A549 (cell line): ENCODE data around the gene MYBPC2. TPM values are rescaled to one million over a fixed set of nuclear protein-coding genes. Genes with fewer than 3 reads are reported as not detected.
"Not testable (repeated sequence)": the region's sequence is repeated elsewhere in the genome, so short reads cannot be mapped to it uniquely, and the experiment has no call there.

Experiments
- ATAC-seq, 2 experiments: fragments of 200-7000 bp in 1 of 2; fragments of >200 bp in 1 of 2; cut with Nextera tagmentation in 1 of 2; cut with Tn5 transposase in 1 of 2; 3 replicates each; pipeline versions ENCODE4 v1.8.0 to v1.9.1; 2018 to 2020; ENCODE audit warnings: mild to moderate bottlenecking in 1 of 2, moderate library complexity in 1 of 2
- CTCF ChIA-PET: fragments of 300-600 bp; sonication (Branson Sonifier 250); formaldehyde crosslinking; extraction: SDS; loops from one replicate; lab custom pipeline; 2021; ENCODE audit warnings: antibody characterized with exemption, inconsistent platforms; lab: Yijun Ruan, JAX
- POLR2A ChIA-PET: fragments of 350-600 bp; formaldehyde crosslinking; extraction: SDS; loops from one replicate; lab custom pipeline; 2021; ENCODE audit warnings: antibody characterized with exemption, inconsistent platforms; lab: Yijun Ruan, JAX
- DNase-seq, 2 experiments: peaks; one replicate each; pipeline versions ENCODE4 v3.0.0 to v3.0.0-alpha.2; 2011 to 2016; ENCODE audit warnings: low read depth in 1 of 2, low spot score in 1 of 2
- FAIRE-seq: peaks from 2 replicates; lab custom pipeline; 2011; peaks lifted over from hg19 to GRCh38; lab: Jason Lieb, UNC
- H3K27ac ChIP-seq, 2 experiments: fragments of >200 bp; sonication (Bioruptor Twin); formaldehyde crosslinking; 3 replicates each; pipeline ENCODE4 v1.5.1; 2016 to 2017
- H3K4me1 ChIP-seq: fragments of >200 bp; sonication (Bioruptor Twin); formaldehyde crosslinking; 3 replicates; pipeline ENCODE4 v1.6.1; 2016
- H3K4me2 ChIP-seq: fragments of >200 bp; sonication (Bioruptor Twin); formaldehyde crosslinking; 3 replicates; pipeline ENCODE4 v1.6.1; 2016
- H3K4me3 ChIP-seq: fragments of >200 bp; sonication (Bioruptor Twin); formaldehyde crosslinking; 3 replicates; pipeline ENCODE4 v1.5.1; 2016
- H3K9me3 ChIP-seq: fragments of >200 bp; sonication (Bioruptor Twin); formaldehyde crosslinking; 3 replicates; pipeline ENCODE4 v1.6.1; 2016
- CBX2 ChIP-seq: fragments of 200-600 bp; sonication (generic); IDR thresholded peaks from 2 replicates; pipeline ENCODE4 v1.6.1; 2016; ENCODE audit warnings: low read depth, mild to moderate bottlenecking, borderline replicate concordance
- CEBPB ChIP-seq, 2 experiments: fragments of >200 bp in 1 of 2; sonication (Bioruptor Twin) in 1 of 2; formaldehyde crosslinking in 1 of 2; IDR thresholded peaks; 2 replicates each; pipeline ENCODE4 v1.6.1; 2012 to 2016
- EHF ChIP-seq: fragments of 250-450 bp; sonication (Bioruptor Pico); IDR thresholded peaks from 2 replicates; pipeline ENCODE4 v1.5.0; 2020; ENCODE audit warnings: mild to moderate bottlenecking
- EP300 ChIP-seq, 2 experiments: fragments of >200 bp; sonication (Bioruptor Twin); formaldehyde crosslinking; IDR thresholded peaks; 2 replicates in 1 of 2; 3 replicates in 1 of 2; pipeline ENCODE4 v1.6.1; 2016 to 2017
- HDAC2 ChIP-seq: fragments of 200-600 bp; sonication (generic); IDR thresholded peaks from 2 replicates; pipeline ENCODE4 v1.6.1; 2016
- HOXA7 ChIP-seq: fragments of 250-450 bp; sonication (Bioruptor Pico); IDR thresholded peaks from 2 replicates; pipeline ENCODE4 v1.5.0; 2020; ENCODE audit warnings: mild to moderate bottlenecking, moderate library complexity
- JUNB ChIP-seq: fragments of >200 bp; sonication (Bioruptor Twin); formaldehyde crosslinking; IDR thresholded peaks from 2 replicates; pipeline ENCODE4 v1.6.1; 2016
- KDM1A ChIP-seq: fragments of 200-600 bp; sonication (generic); IDR thresholded peaks from 2 replicates; pipeline ENCODE4 v1.6.1; 2016; ENCODE audit warnings: low read depth, mild to moderate bottlenecking
- KDM5A ChIP-seq: fragments of 200-600 bp; sonication (generic); IDR thresholded peaks from 2 replicates; pipeline ENCODE4 v1.6.1; 2016; ENCODE audit warnings: antibody characterized with exemption, mild to moderate bottlenecking
- PBX3 ChIP-seq: IDR thresholded peaks from 2 replicates; pipeline ENCODE4 v1.6.1; 2012
- POLR2AphosphoS2 ChIP-seq: conservative IDR thresholded peaks from 2 replicates; pipeline ENCODE4 v1.6.1; 2012; ENCODE audit warnings: low read length, improper control_type of control experiment, inconsistent platforms
- RARB ChIP-seq: fragments of 250-450 bp; sonication (Bioruptor Pico); IDR thresholded peaks from 2 replicates; pipeline ENCODE4 v1.8.0; 2021; ENCODE audit warnings: mild to moderate bottlenecking, moderate library complexity
- RNF2 ChIP-seq: fragments of 200-600 bp; sonication (generic); IDR thresholded peaks from 2 replicates; pipeline ENCODE4 v1.6.1; 2016; ENCODE audit warnings: low read depth, mild to moderate bottlenecking, antibody characterized with exemption, moderate library complexity, borderline replicate concordance
- WGBS: methylation state at CpG from one replicate; pipeline ENCODE4 v1.1.6; 2017; ENCODE audit errors: missing lambda C conversion rate; 5-methylcytosine and 5-hydroxymethylcytosine counted together
- polyA plus RNA-seq, 4 experiments: library from polyadenylated mRNA; depleted of rRNA in 3 of 4; stranded (reverse); fragments of >200 nt; fragmentation: RNase III in 1 of 4; extraction: RNeasy Plus Mini Kit Qiagen cat#74134 plus additional on column Dnase treatment in 1 of 4; gene quantifications; 2 replicates in 3 of 4; 3 replicates in 1 of 4; pipeline ENCODE4 v1.2.3, GENCODE V29; 2011 to 2017
- TF ChIP-seq, protein P1 (sequence below): fragments of >200 bp; sonication (Bioruptor Twin); formaldehyde crosslinking; IDR thresholded peaks from 3 replicates; pipeline ENCODE4 v1.5.1; 2016
- TF ChIP-seq, protein P2 (sequence below): fragments of >200 bp; sonication (Bioruptor Twin); formaldehyde crosslinking; IDR thresholded peaks from 3 replicates; pipeline ENCODE4 v1.6.1; 2016
- TF ChIP-seq, protein P3 (sequence below): fragments of 200-600 bp; sonication (generic); IDR thresholded peaks from 2 replicates; pipeline ENCODE4 v1.6.1; 2016; ENCODE audit warnings: antibody characterized with exemption, mild to moderate bottlenecking, moderate library complexity
- TF ChIP-seq, protein P4 (sequence below): fragments of 250-450 bp; sonication (Bioruptor Pico); IDR thresholded peaks from 2 replicates; pipeline ENCODE4 v1.5.0; 2021; ENCODE audit warnings: mild to moderate bottlenecking, moderate library complexity, borderline replicate concordance

Gene MYBPC2
- polyA plus RNA-seq, 2 of the 4 experiments (the other 2 are of a cell fraction) = 0.10 TPM; not detected in 1

GRCh38 chr19:50435627-50436026 is 2.9 kb downstream of the MYBPC2 start:
- POLR2A ChIA-PET = no interaction called here
- Histone ChIP-seq H3K27ac (no peak overlapping the region), H3K9me3 (no peaks in the 10 kb centered on the region), H3K4me1 (peaks cover 11% of the 10 kb centered on the region), H3K4me3 (no peak overlapping the region), H3K4me2 (no peak overlapping the region)
- CTCF ChIA-PET = interaction anchor here (0.5 to 2.0 kb wide), 6 partner anchors 20 to 174 kb away, joined by 3 to 8 read pairs (median 4); no protein-coding TSS in a partner anchor
- ATAC-seq (no peak), FAIRE-seq (no peak), DNase-seq (no peak)
- 59% methylated on average over 12 of the region's 12 CpGs for WGBS
- TF ChIP-seq, protein P1, sequence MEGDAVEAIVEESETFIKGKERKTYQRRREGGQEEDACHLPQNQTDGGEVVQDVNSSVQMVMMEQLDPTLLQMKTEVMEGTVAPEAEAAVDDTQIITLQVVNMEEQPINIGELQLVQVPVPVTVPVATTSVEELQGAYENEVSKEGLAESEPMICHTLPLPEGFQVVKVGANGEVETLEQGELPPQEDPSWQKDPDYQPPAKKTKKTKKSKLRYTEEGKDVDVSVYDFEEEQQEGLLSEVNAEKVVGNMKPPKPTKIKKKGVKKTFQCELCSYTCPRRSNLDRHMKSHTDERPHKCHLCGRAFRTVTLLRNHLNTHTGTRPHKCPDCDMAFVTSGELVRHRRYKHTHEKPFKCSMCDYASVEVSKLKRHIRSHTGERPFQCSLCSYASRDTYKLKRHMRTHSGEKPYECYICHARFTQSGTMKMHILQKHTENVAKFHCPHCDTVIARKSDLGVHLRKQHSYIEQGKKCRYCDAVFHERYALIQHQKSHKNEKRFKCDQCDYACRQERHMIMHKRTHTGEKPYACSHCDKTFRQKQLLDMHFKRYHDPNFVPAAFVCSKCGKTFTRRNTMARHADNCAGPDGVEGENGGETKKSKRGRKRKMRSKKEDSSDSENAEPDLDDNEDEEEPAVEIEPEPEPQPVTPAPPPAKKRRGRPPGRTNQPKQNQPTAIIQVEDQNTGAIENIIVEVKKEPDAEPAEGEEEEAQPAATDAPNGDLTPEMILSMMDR = no peak
- TF ChIP-seq, protein P2, sequence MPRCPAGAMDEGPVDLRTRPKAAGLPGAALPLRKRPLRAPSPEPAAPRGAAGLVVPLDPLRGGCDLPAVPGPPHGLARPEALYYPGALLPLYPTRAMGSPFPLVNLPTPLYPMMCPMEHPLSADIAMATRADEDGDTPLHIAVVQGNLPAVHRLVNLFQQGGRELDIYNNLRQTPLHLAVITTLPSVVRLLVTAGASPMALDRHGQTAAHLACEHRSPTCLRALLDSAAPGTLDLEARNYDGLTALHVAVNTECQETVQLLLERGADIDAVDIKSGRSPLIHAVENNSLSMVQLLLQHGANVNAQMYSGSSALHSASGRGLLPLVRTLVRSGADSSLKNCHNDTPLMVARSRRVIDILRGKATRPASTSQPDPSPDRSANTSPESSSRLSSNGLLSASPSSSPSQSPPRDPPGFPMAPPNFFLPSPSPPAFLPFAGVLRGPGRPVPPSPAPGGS = no peak
- TF ChIP-seq RARB (CRISPR knock-in tag) (no peak), POLR2AphosphoS2 (no peak), JUNB (no peak), EP300 (IDR thresholded peaks at IDR 0.05) (no peak), KDM5A (no peak), CBX2 (no peak), HOXA7 (CRISPR knock-in tag) (no peak), EHF (no peak), CEBPB (IDR thresholded peaks at IDR 0.05) (no peak)
- TF ChIP-seq, protein P3, sequence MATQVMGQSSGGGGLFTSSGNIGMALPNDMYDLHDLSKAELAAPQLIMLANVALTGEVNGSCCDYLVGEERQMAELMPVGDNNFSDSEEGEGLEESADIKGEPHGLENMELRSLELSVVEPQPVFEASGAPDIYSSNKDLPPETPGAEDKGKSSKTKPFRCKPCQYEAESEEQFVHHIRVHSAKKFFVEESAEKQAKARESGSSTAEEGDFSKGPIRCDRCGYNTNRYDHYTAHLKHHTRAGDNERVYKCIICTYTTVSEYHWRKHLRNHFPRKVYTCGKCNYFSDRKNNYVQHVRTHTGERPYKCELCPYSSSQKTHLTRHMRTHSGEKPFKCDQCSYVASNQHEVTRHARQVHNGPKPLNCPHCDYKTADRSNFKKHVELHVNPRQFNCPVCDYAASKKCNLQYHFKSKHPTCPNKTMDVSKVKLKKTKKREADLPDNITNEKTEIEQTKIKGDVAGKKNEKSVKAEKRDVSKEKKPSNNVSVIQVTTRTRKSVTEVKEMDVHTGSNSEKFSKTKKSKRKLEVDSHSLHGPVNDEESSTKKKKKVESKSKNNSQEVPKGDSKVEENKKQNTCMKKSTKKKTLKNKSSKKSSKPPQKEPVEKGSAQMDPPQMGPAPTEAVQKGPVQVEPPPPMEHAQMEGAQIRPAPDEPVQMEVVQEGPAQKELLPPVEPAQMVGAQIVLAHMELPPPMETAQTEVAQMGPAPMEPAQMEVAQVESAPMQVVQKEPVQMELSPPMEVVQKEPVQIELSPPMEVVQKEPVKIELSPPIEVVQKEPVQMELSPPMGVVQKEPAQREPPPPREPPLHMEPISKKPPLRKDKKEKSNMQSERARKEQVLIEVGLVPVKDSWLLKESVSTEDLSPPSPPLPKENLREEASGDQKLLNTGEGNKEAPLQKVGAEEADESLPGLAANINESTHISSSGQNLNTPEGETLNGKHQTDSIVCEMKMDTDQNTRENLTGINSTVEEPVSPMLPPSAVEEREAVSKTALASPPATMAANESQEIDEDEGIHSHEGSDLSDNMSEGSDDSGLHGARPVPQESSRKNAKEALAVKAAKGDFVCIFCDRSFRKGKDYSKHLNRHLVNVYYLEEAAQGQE = no peak

GRCh38 chr19:50437862-50438449 is 5.3 kb downstream of the MYBPC2 start:
- DNase-seq = no peak
- TF ChIP-seq, protein P4, sequence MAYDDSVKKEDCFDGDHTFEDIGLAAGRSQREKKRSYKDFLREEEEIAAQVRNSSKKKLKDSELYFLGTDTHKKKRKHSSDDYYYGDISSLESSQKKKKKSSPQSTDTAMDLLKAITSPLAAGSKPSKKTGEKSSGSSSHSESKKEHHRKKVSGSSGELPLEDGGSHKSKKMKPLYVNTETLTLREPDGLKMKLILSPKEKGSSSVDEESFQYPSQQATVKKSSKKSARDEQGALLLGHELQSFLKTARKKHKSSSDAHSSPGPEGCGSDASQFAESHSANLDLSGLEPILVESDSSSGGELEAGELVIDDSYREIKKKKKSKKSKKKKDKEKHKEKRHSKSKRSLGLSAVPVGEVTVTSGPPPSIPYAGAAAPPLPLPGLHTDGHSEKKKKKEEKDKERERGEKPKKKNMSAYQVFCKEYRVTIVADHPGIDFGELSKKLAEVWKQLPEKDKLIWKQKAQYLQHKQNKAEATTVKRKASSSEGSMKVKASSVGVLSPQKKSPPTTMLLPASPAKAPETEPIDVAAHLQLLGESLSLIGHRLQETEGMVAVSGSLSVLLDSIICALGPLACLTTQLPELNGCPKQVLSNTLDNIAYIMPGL (CRISPR knock-in tag) = no peak
- TF ChIP-seq RNF2 = no peak
- no peak for TF ChIP-seq HDAC2
- no peak for TF ChIP-seq KDM1A
- TF ChIP-seq PBX3 = no peak
- TF ChIP-seq JUNB = no peak
- Histone ChIP-seq H3K27ac (no peak overlapping the region), H3K4me2 (no peak overlapping the region), H3K9me3 (no peaks in the 10 kb centered on the region), H3K4me3 (no peak overlapping the region), H3K4me1 (no peaks in the 10 kb centered on the region)
- 58% methylated on average over 5 of the region's 5 CpGs for WGBS
- no peak for ATAC-seq
- ChIA-PET CTCF (interaction anchor here (1.1 to 1.3 kb wide), 2 partner anchors 23 to 69 kb away, joined by 5 read pairs; no protein-coding TSS in a partner anchor), POLR2A (no interaction called here)
- FAIRE-seq = no peak

DNA sequence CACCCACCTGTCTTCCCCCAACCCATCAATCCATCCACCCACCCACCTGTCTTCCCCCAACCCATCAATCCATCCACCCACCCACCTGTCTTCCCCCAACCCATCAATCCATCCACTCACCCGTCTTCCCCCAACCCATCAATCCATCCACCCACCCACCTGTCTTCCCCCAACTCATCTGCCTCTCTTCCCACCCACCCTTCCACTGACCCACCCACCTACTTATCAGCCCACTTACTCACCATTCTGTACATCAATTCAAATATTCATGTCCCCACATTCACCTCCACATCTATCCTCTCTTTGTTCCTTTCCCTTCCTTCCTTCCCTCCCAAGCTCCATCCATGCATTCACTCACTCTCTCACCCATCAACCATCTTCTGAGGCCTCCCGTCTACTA is 6.4 kb downstream of the MYBPC2 start:
- H3K4me1 ChIP-seq, H3K4me2 ChIP-seq, POLR2A ChIA-PET, H3K9me3 ChIP-seq, H3K27ac ChIP-seq, CTCF ChIA-PET, DNase-seq, FAIRE-seq, ATAC-seq, H3K4me3 ChIP-seq: not testable (repeated sequence)
- WGBS = 9% methylated on average over 1 of the region's 2 CpGs
